HG03066 (cell line): ENCODE results near the gene RFTN1.
A peak's percentile ranks its signal among the peaks of the same experiment; 100 is the strongest.

Experiments used
- ATAC-seq: cut with Tn5 transposase; IDR thresholded peaks from one replicate; pipeline ENCODE4 v1.9.1; 2021; ENCODE audit warnings: low read depth; ENCODE audit not compliant: unreplicated experiment

RFTN1 gene

DNA sequence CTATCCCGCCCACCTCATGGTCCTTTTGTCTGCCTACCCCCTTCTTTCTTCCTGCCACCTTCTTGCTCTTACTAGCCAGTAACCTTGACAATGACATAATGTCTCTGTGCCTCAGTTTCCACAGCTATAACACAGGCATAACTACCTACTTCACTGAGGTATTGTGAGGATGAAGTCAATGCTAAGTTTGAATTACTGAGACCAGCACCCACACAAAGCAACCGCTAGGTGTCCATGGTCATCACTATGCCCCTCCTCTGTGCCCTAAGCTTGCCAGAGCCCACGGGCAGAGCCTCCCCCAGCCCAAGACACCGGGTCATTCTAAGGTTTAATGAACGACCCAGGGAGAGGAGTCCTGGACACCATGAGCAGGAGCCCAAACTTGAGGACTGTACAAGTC lies 146.9 kb downstream of the RFTN1 start:
- ATAC-seq, result no peak

DNA sequence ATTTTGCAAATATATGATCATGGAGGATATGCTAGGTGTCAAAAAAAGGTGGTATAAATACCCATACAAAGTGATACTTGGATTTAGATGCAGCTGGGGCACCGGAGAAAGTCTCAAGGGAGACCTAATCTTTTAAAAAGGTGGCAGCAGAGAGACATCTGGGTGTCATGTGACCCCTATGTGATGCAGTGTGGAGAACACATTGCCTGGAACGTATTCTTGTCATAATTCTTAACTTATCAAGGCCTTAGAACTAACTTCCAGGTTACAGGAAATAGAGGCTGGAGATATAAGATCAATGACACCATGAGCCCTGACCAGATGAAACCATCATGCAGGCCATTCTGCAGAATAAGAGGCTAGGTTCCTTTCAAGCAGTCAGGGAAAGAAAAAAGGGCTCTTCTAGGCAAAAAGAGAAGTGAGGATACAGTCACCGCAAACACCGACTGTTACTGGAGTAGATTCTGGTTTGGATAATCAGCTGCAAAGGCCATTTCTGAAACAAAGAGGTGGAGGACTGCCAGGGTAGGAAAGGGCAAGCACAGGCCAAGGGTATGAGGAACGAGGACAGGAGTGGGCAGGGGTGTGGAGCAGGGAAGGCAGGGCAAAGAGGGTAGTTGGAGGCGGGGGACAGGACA lies 147.9 kb downstream of the RFTN1 start:
- no peak for ATAC-seq

DNA sequence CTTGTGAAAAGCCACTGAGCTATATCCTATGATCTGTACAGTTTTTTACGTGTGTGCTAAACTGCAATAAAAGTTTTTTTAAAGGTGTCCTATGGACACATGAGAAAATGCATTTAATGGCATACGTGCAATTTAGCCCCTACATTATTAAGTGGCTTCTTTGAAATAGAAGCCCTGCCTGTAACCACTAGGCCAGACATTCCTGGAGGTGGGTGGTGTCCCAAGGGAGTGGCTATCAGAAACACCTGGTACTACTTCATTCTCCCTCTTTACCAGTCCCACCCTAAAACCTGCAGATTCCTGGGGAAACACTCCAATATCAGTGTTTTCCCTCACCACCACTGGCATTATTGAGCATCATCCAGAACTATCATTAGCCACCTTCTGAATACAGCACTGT lies 148.5 kb downstream of the RFTN1 start:
- no peak for ATAC-seq

DNA sequence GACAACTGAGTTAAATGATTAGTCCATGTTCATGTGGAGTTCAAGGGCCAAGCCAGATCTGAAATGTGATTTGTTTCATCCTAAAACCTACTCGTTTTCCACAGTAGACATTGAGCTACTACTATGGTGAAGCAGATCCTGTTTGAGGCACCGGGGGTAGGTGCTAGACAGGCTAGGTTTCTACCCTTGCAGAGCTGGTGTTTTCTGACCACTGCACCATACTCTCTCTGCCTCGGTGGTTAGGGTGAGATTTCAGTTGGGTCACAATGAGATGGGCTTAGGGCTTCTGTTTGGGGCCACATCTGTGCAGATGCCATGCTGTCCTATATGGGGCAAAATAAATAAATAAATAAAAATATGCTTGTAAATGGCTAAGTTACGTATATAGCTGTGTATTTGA lies 149.2 kb downstream of the RFTN1 start:
- no peak for ATAC-seq

DNA sequence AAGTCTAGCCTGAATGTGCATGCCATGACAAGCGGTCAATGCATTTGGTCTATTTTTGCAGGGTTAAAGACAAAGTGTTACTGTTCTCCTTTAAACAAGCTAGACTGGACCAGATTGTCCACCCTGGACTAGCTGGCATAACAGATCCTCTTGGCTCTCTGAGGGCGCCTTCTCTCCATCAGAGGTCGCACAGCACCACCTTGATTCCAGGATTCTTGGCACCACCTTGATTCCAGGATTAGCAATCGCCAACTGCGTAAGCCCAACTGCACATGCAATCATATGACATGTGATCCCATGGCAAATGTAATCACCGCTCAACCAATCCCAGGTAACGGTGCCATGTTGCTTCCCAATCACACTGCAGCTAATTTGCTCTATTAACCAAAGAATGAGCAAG lies 149.9 kb downstream of the RFTN1 start:
- ATAC-seq, result no peak

DNA sequence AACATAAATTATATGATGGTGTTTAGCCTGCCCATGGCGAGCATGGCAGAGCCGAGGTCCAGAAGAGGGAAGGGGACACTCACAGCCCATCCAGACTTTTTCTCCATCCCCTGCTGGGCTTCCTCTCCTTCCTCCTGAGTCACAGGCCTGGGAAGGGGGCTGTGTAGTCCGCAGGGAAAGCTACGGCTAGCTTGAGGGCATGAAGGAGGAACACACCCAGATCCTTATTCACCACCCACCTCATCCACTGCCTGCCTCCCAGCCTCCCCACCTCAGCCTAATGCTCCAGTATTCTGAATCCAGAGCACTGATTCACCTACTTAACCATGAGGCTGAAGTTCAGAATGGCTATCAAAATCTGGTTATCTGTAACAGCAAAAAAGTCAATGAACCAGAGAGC lies 150.7 kb downstream of the RFTN1 start:
- no peak for ATAC-seq

DNA sequence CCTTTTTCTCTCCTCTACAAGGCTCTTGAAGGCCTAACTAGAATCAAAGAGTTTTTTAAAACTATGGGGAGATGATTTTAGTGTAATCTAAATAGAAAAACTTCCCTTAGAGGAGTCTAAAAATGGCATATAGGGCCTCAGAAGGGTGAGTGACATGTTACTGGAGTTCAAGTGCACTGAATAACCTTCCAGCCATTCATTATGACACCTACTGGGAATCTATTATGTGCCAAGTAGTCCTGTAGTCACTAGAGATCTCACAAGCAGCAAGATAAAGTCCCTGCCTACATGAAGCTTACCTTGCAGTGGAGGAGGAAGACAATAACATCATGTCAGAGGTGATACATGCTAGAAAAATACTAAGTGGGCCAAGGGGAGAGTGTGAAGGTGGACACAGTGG lies 152.4 kb downstream of the RFTN1 start:
- no peak for ATAC-seq

DNA sequence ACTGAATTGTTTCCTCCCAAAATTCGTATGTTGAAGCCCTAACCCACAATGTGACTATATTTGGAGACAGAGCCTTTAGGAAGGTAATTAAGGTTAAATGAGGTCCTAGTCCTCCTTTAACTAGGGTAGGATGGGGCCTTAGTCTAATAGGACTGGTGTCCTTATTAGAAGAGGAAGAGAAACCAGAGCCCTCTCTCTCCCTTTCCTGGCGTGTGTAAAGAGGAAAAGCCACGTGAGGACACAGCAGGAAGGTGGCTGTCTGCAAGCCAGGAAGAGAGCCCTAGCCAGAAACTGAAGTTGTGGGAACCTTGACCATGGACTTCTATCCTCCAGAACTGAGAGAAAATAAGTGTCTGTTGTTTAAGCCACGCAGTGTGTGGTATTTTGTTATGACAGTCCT lies 154.2 kb downstream of the RFTN1 start:
- no peak for ATAC-seq

DNA sequence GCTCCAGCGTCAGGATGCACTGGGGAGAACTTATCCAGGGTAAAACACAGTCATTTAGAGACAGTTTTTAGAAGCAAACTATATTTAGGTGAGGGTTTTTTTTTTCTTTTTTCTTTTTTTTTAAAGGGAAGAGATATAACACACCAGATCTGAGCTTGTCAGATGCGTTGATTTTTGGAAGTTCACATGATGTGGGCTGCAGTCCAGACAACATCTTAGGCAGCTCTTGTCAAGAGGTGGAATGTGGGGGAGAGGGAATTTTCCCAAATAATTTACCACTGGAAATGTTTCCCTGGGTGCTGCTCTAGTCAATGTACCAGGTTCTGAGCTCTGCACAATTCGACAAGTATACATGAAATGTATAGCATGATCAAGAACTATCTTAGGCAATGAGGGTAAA lies 155.2 kb downstream of the RFTN1 start:
- ATAC-seq, result no peak

DNA sequence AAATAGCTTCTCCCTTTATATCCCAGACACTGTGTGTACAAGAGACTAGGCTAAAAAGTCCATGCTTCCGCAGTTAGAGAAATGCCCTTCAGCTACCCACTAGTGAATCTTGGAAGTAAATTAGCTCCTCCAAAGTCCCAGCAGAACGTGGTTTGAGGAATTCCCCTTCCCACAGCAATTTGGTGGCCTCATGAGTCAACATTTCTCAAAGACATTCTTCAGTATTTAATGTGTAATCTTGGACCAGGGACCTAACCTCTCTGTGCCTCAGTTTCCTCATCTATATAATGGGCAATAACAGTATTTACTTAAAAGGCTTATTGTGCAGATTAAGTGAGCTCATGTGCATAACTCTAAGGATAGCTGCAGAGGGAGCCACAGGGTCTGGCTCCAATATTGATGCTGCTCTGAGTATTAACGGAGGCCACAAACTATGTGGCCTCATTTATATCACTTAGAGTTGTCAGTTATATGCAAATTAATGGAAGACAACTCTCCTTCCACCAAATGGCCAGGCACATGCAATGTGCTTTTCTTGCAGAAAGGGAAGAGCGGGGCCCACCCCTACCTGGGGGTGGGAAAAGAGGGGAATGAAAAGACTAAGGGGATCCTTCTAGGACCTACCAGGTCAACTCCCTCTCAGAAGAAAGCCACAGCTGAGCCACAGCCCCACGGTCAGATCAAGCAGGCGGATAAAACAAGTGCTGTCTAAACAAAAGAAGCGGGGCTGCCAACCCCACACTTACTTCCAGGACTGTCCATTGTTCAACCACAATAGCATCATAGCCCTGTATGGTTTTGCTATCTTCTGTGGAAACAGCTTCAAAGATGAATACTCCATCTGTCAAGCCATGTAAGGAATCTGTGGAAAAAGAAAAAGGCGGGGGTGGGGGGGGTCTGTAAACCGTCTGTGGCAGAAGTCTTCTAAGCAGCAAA lies 156.0 kb downstream of the RFTN1 start:
- no peak for ATAC-seq

DNA sequence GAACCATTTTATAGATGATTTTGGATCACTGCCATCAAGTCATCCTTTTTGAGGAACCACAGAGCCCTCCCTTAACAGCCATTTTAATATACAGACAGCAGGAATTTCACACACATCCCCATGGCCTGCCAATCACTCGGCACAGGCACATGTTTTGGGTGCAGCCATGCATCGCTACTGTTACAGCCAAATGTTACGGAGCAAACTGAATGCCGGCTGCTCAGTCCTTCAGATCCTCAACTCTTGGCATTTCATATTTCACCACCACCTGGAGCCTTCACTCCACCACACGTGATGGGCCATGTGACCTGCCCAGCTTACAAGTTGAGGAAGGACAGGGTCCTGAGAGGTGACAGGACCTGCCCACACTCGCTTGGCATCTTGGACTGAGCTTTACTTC lies 157.7 kb downstream of the RFTN1 start:
- no peak for ATAC-seq

DNA sequence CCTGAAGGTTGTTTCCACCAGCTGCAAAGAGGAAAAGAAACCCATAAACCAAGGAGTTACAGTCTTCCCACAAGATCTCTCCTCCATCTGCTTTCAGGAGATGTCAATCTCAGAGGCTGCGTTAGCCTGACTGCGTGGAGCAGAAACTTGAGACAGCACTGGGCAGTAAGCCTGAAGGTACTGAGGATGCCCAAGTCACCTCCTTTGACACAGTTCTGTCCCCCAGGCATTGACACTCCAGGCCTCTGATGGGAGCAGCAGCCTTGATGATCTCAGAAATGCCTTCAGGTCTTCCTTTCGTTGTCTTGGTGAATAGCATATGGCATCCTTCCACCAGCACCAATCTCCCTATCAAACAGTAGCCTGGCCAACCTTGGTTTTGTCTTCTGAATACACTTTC lies 159.2 kb downstream of the RFTN1 start:
- ATAC-seq, result no peak

DNA sequence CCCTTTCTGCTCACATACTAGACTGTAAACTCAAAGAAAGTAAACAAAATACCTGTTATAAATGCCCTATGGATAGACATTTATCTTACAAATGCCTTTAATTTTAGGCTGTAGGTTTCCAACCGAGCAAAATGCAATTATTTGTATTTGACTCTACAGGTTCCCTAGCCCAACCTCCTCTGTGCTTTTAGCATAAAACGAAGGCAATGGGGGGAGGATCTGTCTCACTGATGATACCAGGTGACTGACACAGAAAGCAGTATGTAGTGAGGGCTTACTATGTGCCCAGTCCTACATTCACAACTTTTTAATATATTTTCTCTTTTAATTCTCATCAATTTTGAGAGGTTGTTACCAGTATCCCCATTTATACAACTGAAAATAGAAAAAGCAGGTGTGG lies 161.1 kb downstream of the RFTN1 start:
- no peak for ATAC-seq

DNA sequence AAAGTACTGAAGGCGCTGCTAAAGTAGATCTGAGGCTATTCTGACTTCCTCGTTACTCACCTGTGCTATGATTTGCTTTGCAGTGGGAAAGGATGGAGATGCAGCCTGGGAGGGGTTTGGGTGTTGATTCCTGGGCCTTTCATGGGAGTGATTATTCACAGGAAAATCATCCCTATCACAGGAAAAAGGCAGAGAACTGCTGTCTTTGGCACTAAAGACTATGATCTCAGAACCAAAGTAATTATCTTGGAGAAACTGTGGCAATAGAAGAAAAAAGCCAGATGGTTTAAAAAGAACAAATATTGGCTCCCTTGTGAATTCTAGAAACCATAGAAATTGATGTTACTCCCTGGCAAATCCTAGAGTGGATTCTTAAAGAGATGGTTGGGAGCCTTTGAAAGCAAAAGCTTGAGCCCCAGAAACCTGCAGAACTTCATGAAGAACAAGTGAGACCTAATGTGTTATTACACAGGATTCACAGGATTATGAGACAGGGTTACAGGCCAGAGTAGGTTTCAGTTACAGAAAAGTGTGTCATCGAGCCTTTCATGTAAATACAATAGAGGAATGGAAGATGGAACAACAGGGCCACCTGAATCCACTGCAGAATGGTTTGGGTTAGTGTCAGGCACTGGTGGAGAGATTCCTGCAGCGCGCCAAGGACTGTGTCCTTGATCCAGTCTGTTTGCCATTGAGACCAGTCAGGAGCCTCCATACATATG lies 162.7 kb downstream of the RFTN1 start:
- no peak for ATAC-seq

DNA sequence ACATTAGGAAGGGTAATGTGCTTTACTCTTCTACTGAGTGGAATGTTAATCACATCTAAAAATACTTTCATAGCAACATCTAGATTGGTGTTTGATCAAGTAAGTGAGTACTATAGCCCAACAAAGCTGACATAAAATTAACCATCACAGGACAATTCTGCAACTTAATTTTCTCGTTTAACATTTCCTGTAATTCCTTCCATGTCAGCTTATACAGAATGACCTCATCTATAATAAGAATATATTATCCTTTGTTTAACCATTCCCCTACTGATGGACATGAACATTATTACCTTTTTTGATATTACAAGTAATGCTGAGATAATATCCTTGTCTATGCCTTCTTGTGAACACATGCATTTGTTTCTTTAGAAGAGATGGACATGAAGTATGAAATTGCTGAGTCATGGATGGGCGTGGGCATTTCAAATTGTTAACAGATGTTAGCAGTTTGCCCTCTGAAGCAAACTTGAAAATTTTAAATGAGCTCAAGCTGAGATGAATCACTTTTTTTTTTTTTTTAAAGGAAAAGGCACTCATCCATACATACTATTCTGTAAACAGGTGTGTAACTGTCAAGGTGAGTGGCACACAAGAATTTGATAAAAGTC lies 163.4 kb downstream of the RFTN1 start:
- ATAC-seq, result no peak

DNA sequence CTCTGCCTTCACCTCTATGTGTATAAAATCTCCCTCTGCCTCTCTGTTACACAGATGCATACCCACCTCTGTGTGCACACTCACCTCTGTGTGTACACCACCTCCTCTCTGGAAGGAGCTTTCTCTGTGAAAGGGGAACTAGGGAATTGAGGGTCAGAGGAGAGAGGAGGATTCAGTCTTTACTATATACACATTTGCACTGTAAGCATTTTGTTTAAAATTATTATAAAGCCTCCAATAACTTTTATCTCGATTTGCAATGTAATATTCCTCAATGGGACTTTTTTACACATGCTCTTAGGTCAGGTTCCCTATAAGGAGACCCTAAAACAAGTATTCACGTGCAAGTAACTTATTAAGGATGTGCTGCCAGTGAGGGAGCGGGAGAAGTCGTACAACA lies 166.0 kb downstream of the RFTN1 start:
- no peak for ATAC-seq

DNA sequence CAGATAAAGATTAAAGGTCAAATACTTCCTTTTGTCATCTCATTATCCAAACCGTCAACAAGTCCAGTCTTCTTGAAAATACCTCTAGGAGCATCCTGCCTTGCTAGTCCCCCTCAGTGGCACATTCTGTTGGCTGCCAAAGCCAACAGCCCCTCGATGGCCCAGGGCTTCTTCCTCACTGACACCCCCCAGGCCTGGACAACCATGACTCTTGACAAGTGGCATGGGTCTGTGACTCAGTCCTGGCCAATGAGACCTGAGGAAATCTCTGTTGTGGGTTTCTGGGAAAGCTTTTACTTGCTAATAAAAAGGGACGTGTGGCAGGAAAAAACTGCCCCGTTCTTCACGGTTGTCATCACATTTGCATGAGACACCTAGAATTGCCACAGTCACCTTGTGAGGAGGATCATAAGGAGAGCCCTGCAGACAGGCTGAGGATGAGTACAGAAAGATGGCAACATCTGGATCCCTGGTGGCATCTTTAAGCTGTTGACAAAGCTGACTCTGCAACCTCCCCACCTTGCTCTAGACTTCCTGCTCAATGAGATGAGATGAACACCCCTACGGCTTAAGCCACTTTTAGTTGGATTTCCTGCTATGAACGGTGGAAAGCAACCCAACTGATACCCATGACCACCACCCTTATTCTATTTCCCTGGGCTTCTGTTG lies 167.0 kb downstream of the RFTN1 start:
- ATAC-seq, result no peak

DNA sequence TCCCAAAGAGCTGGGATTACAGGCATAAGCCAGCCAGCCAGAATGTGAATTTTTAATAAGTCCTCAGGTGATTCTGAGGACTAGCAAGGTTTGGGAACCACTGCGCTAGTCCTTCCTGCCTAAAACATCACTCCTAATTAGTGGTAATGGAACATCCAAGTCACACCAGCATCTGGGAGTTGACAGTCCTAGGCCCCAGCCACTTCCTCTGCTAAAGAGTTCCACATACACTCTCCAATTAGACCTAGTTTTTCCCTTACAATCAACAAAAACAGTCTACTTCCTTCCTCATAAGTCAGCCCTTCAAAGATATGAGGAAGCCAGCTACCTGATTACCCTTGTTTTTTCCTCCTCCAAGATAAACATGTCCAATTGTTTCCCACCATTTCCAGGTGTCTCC lies 170.4 kb downstream of the RFTN1 start:
- no peak for ATAC-seq

DNA sequence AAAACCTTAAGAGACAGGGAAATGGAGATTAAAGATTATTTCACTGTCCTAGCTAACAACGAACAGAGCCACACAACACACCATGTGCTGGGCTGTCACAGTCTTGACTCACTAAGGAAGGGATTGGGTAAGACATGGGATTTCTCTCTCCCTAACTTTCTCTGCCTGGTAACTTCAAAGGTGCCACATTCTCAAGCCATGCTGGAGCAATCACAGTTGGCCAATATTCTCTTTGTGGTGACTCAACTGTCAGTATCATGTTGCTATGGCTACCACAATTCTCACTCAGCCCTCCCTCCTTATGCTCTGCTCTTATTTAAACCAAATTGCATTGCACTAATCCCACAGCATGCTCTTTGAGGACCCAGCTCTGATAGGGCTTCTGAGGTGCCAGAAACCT lies 174.5 kb downstream of the RFTN1 start:
- ATAC-seq, result no peak

DNA sequence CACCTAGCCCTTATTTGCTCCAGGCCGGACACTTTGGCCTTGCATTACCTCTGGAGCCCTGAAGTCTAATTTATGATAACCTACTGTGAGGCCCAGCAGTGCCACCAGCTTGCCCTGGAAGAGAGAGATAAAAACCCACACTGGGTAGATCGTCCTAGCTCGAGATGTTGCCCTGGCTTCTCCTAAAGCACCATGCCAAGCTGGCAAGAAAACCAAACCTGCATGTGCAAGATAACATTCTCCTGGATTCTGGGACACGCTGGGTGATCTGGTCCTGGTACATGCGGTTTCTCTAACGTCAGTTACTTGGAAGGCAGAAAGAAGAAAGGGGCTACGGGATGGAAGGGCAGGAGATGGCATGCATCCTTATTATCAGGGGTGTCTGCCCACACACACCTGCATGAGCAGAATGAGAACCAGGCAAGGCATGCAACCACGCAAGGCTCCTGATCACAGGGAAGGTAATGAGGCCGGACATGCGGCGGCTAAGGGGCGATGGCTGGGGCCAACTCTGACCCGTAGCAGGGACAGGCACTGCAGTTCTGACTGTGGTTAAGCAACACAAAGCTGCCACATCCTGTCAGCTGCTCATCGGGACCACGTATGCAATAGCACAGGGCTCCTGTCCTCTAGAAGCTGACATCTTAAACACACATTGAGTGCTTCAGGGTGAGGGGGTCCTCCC lies 175.5 kb downstream of the RFTN1 start:
- peak; percentile 83 for ATAC-seq
